ENCODE data around the gene TPSAB1.

DNA sequence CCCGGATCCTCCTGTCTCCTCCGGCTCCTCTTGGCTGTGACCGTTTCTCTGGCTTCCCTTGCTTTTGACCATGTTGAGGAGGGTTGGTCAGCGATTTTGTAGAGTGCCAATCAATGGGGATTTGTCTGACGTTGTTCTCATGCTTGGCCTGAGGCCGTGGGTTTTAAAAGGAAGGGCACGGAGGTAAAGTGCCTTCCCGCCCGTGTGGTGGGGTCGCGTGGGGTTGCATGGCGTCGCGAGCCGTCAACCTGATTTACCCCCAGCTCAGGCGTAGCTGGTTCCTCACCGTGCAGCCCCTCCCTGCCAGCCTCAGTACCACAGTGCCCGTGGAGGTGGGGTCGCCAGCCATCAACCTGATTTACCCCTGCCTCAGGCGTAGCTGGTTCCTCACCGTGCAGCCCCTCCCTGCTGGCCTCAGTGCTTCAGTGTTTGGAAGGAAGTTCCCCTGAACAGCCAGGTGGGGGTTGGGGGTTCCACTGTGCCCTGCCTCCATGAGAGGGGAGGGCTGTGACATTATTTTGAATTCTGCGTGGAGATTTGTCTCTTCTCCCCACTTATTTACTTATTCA lies 5.0 kb downstream of the TPSAB1 start:
- TF ChIP-seq, protein P1, sequence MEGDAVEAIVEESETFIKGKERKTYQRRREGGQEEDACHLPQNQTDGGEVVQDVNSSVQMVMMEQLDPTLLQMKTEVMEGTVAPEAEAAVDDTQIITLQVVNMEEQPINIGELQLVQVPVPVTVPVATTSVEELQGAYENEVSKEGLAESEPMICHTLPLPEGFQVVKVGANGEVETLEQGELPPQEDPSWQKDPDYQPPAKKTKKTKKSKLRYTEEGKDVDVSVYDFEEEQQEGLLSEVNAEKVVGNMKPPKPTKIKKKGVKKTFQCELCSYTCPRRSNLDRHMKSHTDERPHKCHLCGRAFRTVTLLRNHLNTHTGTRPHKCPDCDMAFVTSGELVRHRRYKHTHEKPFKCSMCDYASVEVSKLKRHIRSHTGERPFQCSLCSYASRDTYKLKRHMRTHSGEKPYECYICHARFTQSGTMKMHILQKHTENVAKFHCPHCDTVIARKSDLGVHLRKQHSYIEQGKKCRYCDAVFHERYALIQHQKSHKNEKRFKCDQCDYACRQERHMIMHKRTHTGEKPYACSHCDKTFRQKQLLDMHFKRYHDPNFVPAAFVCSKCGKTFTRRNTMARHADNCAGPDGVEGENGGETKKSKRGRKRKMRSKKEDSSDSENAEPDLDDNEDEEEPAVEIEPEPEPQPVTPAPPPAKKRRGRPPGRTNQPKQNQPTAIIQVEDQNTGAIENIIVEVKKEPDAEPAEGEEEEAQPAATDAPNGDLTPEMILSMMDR (IDR thresholded peaks at IDR 0.05) = no peak
- TF ChIP-seq POLR2A (IDR thresholded peaks at IDR 0.05) = no peak
